ENCODE data around the gene ADGRB3.

GRCh38 chr6:68873236-68873635 lies 238.2 kb downstream of the ADGRB3 start:
- TF ChIP-seq, protein P1, sequence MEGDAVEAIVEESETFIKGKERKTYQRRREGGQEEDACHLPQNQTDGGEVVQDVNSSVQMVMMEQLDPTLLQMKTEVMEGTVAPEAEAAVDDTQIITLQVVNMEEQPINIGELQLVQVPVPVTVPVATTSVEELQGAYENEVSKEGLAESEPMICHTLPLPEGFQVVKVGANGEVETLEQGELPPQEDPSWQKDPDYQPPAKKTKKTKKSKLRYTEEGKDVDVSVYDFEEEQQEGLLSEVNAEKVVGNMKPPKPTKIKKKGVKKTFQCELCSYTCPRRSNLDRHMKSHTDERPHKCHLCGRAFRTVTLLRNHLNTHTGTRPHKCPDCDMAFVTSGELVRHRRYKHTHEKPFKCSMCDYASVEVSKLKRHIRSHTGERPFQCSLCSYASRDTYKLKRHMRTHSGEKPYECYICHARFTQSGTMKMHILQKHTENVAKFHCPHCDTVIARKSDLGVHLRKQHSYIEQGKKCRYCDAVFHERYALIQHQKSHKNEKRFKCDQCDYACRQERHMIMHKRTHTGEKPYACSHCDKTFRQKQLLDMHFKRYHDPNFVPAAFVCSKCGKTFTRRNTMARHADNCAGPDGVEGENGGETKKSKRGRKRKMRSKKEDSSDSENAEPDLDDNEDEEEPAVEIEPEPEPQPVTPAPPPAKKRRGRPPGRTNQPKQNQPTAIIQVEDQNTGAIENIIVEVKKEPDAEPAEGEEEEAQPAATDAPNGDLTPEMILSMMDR (IDR thresholded peaks at IDR 0.05), result no peak
- no peak for TF ChIP-seq POLR2A (IDR thresholded peaks at IDR 0.05)
